Thyroid gland (tissue), 4 donors: ENCODE results near the gene SLC38A10.

Experiments
- POLR2A ChIP-seq, 2 donors: fragments of 450-650 bp; IDR thresholded peaks; one replicate each; pipeline ENCODE4 v1.6.1; 2017; ENCODE audit warnings: antibody characterized with exemption in 2 of 2, mild to moderate bottlenecking in 2 of 2, moderate library complexity in 1 of 2
- TF ChIP-seq, protein P1 (sequence below), 6 experiments: fragments of 200-600 bp in 3 of 6; fragments of 450-650 bp in 3 of 6; sonication (generic) in 3 of 6; IDR thresholded peaks; one replicate each; pipeline ENCODE4 v1.5.1; 2016 to 2019; ENCODE audit warnings: antibody characterized with exemption in 6 of 6, mild to moderate bottlenecking in 2 of 6, inconsistent platforms in 1 of 6, moderate library complexity in 1 of 6

DNA sequence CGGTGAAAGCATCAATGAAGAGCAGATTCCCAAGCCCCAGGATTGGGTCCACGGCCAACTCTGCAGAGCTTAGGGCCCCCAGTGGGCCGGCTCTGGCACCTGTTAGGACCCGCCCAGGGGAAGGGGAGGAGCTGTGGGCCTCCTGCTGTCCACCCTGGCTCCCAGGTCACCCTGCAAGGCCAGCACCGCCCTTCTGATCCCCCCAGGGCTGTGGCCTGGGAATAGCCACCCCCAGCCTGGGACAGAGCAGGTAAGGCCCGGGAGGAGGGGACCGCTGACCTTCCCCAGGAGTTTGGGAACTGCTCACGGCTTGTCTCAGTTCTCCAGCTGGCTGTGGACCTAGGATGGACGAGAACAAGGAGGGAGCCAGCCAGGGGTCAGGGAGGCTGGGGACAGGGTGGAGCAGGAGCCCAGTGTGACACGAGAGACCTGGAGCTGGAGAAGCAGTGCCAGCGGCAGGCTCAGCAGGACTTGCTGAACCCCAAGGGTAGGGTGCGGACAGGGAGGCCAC lies 39.3 kb upstream of the SLC38A10 start:
- TF ChIP-seq, protein P1, sequence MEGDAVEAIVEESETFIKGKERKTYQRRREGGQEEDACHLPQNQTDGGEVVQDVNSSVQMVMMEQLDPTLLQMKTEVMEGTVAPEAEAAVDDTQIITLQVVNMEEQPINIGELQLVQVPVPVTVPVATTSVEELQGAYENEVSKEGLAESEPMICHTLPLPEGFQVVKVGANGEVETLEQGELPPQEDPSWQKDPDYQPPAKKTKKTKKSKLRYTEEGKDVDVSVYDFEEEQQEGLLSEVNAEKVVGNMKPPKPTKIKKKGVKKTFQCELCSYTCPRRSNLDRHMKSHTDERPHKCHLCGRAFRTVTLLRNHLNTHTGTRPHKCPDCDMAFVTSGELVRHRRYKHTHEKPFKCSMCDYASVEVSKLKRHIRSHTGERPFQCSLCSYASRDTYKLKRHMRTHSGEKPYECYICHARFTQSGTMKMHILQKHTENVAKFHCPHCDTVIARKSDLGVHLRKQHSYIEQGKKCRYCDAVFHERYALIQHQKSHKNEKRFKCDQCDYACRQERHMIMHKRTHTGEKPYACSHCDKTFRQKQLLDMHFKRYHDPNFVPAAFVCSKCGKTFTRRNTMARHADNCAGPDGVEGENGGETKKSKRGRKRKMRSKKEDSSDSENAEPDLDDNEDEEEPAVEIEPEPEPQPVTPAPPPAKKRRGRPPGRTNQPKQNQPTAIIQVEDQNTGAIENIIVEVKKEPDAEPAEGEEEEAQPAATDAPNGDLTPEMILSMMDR (IDR thresholded peaks at IDR 0.05): no peak
- no peak for TF ChIP-seq POLR2A (IDR thresholded peaks at IDR 0.05)
